Chondrocyte (in vitro differentiated cells): ENCODE measurements around the gene COL4A3. TPM values are rescaled to one million over a fixed set of nuclear protein-coding genes. Genes with fewer than 3 reads are reported as not detected.

Source experiments
- DNase-seq: peaks from one replicate; pipeline ENCODE4 v3.0.0; 2021; ENCODE audit warnings: mixed read lengths, low spot score
- H3K27ac Mint-ChIP-seq: one replicate; pipeline ENCODE4 v1.8.0; 2021; ENCODE audit warnings: mild to moderate bottlenecking, moderate library complexity, mixed read lengths; ENCODE audit not compliant: unreplicated experiment
- H3K27me3 Mint-ChIP-seq: 2 replicates; pipeline ENCODE4 v1.8.0; 2021; ENCODE audit warnings: low read depth, mixed read lengths
- H3K36me3 Mint-ChIP-seq: 2 replicates; pipeline ENCODE4 v1.8.0; 2021; ENCODE audit warnings: low read depth, mixed read lengths
- H3K4me1 Mint-ChIP-seq: 2 replicates; pipeline ENCODE4 v1.8.0; 2021; ENCODE audit warnings: low read depth, mild to moderate bottlenecking, mixed read lengths
- H3K4me3 Mint-ChIP-seq: one replicate; pipeline ENCODE4 v1.8.0; 2021; ENCODE audit warnings: mild to moderate bottlenecking, moderate library complexity, mixed read lengths; ENCODE audit not compliant: unreplicated experiment
- H3K9me3 Mint-ChIP-seq: 2 replicates; pipeline ENCODE4 v1.8.0; 2021; ENCODE audit warnings: low read depth, mixed read lengths
- total RNA-seq: library from RNA; stranded (reverse); gene quantifications from 3 replicates; pipeline ENCODE4 v1.2.1, GENCODE V29; 2021
- TF ChIP-seq, protein P1 (sequence below): fragments of 200-600 bp; sonication (generic); IDR thresholded peaks from 2 replicates; pipeline ENCODE4 v1.5.0; 2021; ENCODE audit warnings: antibody characterized with exemption, mild to moderate bottlenecking, moderate library complexity

The COL4A3 gene
- total RNA-seq, 1 donor from 2014 or later, result 1.2 TPM

DNA sequence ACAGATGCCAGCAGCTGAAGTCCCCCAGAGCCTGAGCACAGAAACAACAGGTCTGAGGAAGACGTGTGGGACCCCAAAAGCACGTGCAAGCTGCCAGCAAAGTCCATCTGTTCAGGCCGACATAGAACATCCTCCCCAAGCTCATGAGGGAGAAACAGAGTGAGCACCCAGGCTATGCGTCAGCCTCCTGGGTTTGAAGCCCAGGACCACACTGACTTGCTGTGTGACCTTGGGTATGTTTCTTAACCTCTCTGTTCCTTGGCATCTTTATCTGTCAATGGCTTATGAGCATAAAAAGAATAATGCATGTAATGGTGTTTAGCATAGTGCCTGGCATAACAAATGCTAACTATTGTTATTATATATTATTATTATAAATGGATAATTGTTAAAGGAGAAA is 40.7 kb upstream of the COL4A3 start:
- Mint-ChIP-seq H3K9me3 (no peaks in the 10 kb centered on the region), H3K4me3 (no peak overlapping the region), H3K4me1 (peaks cover 6% of the 10 kb centered on the region), H3K36me3 (no peaks in the 10 kb centered on the region), H3K27ac (no peak overlapping the region), H3K27me3 (peaks cover 12% of the 10 kb centered on the region)
- TF ChIP-seq, protein P1, sequence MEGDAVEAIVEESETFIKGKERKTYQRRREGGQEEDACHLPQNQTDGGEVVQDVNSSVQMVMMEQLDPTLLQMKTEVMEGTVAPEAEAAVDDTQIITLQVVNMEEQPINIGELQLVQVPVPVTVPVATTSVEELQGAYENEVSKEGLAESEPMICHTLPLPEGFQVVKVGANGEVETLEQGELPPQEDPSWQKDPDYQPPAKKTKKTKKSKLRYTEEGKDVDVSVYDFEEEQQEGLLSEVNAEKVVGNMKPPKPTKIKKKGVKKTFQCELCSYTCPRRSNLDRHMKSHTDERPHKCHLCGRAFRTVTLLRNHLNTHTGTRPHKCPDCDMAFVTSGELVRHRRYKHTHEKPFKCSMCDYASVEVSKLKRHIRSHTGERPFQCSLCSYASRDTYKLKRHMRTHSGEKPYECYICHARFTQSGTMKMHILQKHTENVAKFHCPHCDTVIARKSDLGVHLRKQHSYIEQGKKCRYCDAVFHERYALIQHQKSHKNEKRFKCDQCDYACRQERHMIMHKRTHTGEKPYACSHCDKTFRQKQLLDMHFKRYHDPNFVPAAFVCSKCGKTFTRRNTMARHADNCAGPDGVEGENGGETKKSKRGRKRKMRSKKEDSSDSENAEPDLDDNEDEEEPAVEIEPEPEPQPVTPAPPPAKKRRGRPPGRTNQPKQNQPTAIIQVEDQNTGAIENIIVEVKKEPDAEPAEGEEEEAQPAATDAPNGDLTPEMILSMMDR, result no peak
- DNase-seq, result no peak

DNA sequence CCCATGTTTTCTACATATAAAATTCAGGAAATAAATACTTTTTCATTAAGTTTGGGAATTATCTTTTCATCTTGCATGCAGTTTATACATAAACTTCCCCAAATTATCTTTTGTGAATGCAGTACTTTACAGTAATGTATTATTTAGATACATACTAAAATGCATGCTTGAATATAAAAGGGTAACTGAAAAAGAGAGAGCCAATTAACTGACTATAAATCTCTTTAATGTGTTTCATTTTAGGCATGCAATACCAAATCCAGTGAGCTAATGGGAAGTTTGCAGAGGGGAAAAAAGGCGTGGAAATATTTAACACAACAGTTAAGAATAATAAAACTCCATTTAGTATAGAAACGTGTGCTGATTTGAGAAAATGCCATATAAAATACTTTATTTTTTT is 39.6 kb upstream of the COL4A3 start:
- H3K36me3 Mint-ChIP-seq, result no peaks in the 10 kb centered on the region
- H3K4me3 Mint-ChIP-seq, result no peak overlapping the region
- H3K4me1 Mint-ChIP-seq, result peaks cover 6% of the 10 kb centered on the region
- TF ChIP-seq, protein P1, result no peak
- H3K9me3 Mint-ChIP-seq, result no peaks in the 10 kb centered on the region
- H3K27ac Mint-ChIP-seq, result no peak overlapping the region
- no peak for DNase-seq
- H3K27me3 Mint-ChIP-seq, result peaks cover 15% of the 10 kb centered on the region

DNA sequence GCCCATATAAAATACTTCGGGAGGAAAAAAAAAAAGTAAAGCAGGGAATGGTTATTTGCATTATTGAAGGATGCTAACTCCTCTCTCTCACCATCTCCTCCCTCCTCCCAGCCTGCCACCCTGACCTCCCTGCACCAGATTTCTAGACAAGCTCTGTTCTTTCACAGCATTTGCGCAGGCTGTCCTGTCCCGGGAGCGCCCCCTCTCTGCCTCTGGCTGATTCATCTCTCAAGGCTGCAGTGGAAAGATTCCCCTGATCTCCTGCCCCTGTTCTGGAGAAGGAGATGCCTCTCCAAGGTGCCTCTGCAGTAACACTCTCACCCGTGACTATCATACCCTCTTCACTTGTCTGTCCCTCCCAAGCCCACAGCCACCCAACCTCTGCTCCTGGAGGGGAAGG is 38.9 kb upstream of the COL4A3 start:
- peaks cover 6% of the 10 kb centered on the region for H3K4me1 Mint-ChIP-seq
- no peak overlapping the region for H3K4me3 Mint-ChIP-seq
- H3K27me3 Mint-ChIP-seq, result peaks cover 15% of the 10 kb centered on the region
- H3K27ac Mint-ChIP-seq, result no peak overlapping the region
- DNase-seq, result no peak
- no peaks in the 10 kb centered on the region for H3K9me3 Mint-ChIP-seq
- TF ChIP-seq, protein P1, result peak; percentile 56
- no peaks in the 10 kb centered on the region for H3K36me3 Mint-ChIP-seq

DNA sequence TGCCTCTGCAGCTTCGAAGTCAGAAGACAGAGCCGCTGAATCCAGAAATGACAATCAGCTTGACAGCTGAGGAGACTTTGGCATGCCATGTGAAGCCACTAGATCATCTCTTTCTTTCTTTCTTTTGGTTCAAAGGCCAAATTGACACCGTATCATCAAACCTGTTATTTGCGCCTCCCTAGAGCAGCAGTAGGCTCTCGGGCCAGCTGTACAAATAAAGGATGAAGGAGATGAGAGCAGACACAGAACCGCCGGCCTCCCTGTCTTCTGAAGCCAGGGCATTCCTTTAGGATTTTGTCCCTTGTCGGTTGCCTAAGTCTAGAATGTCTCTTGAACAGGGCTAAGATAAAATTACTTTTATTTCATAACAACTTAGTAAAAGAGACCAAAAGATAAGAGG is 37.2 kb upstream of the COL4A3 start:
- TF ChIP-seq, protein P1, result no peak
- H3K4me1 Mint-ChIP-seq, result peaks cover 6% of the 10 kb centered on the region
- H3K27me3 Mint-ChIP-seq, result peaks cover 15% of the 10 kb centered on the region
- DNase-seq, result no peak
- no peak overlapping the region for H3K4me3 Mint-ChIP-seq
- no peaks in the 10 kb centered on the region for H3K36me3 Mint-ChIP-seq
- no peaks in the 10 kb centered on the region for H3K9me3 Mint-ChIP-seq
- H3K27ac Mint-ChIP-seq, result no peak overlapping the region

DNA sequence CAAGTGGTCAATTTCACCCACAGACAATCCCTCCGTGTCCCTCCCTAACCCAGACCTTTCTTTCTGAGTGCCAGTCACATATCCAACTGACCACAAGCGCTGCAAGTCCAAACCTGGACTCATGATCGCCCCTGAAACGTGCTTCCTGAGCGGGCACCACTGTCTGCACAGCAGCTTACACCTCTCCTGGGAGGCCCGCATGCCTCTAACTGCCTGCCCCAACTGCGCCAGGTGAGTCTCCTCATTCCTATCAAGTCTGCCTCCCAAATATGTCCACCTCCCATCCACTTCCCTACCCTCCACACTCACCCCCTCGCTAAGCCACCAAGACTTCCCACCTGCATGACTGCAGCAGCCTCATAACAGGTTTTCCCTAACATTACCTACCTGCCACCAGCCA is 33.8 kb upstream of the COL4A3 start:
- Mint-ChIP-seq H3K27ac (no peak overlapping the region), H3K27me3 (peaks cover 12% of the 10 kb centered on the region), H3K4me1 (peaks cover 6% of the 10 kb centered on the region), H3K9me3 (no peaks in the 10 kb centered on the region), H3K4me3 (no peak overlapping the region), H3K36me3 (no peaks in the 10 kb centered on the region)
- DNase-seq, result no peak
- TF ChIP-seq, protein P1, result no peak
